NCI-H2081 (cell line): ENCODE measurements around the gene PLA2G15.

ENCODE experiments used
- DNase-seq, 2 experiments: peaks; one replicate each; lab custom pipeline; 2025; lab: John Stamatoyannopoulos, UW

Gene PLA2G15

DNA sequence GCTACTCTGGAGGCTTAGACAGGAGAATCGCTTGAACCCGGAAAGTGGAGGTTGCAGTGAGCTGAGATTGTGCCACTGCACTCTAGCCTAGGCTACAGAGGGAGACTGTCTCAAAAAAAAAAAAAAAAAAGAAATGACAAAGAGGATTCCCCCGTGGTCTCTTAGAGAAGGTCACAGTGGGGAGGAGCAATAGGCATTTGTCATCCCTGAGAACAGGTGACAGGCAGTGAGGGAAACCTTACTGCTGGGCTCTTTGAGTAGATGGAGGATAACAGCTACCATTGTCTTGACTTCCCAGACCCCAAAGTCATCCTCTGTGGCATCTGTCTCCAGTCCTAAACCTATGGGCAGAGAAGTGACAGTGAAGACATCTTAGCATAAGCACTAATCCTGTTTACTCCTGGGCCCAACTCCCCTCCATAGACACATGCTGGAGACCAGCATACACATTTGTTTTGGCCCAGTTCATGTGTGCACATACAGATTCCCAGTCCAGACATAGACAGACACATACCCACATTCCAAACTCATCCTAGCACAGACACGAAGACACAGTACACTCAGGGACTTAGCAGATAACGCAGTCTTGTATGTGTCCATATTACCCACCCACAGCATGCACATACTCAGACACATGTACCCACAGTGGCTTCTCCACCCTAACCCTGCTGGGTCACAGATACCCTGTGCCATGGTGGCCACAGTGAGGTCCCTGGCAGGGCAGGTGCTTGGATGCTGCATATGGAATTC lies 11.9 kb upstream of the PLA2G15 start:
- DNase-seq = no peak

DNA sequence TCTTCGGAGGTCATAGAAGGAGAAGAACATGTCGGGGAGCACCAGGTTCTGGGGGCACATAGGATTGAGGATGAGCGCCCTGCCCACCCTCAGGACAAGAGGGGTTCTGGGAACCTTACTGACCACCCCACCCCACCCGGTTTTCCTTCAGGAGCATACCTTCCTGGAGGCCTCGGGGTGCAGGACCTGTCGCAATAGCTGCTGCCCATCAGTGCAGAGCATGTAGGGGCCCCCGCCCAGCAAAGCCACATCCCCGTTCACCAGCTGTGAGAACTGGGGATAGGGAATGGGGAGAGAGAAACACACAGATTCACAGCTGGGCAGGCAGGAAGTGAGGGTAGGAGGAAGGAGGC lies 11.4 kb upstream of the PLA2G15 start:
- no peak for DNase-seq

DNA sequence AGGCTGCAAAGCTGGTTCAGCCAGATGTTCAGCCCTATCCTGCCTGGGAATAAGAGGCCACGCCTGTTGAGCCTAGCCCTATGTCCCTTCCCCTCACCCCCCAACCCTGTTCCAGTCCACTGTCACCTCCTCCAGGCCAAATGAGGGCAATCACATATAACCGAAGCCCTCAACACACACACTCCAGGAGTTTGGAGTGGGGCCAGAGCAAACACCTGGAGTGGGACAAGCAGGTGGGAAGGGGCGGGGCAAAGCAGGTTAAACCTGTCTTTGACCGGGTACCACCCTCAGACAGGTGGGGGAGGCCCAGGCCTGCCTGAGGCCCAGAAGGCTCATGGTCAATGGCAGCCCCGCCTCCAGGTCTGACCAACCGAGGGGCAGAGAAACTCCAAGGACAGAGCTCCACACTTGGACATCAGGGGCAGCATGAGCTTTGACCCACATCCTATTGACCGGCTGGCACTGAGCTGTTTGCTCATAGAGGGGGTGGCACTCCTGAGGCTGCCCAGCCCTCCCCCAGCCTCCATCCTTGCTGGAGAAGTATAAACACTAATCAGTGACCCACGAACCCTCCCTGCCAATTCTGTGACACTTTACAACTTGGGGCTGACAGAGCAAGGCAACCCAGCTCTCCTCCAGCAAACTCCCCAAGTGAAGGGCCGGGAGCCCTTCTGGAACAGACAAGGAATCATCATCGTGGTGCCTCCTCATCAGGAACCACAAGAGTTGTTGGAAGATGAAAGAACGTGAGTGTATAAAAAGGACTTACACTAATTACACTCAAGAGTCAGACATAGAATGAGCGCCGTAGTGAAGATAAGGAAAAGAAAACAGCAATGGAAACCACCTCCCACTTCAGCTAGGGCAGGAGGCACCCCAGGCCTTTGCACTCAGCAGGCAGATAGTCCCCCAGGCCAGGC lies 10.7 kb upstream of the PLA2G15 start:
- peak; percentile 22 to 72 for DNase-seq

DNA sequence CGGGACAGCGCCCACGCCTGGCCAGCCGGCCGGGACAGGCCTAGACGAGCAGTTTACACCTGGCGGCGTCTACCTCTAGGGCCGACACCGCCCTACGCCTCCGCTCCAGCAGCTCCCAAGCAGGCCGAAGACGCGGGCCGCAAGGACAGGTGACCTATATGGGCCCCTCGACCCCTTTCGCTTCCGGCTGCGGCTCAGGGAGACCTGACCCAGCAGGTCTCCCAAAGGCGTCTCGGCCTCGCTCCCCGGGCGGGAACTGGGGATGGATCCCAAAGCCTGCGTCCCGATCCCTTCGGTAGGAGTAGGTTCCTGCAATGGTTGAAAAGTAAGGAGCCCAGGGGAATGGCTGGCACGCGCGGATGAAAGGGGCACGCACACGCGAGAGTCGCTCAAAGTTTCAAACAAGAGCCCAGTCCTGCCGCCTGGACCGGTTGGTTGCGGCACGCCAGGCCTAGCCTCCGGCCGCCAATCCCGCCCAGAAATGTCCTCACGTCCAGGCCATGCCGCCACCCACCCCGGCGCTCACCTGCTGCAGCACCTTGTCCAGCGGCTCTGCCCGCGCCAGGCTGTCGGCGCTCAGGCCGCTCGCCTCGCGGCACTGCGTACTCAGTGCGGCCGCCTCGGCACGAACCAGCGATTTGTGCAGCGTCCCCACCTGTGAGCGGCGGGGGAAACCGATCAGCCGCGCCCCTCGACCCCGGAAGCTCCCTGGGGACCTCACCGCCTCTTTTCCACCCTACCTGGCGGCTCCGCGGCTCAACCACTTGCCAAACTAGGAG lies 9.9 kb upstream of the PLA2G15 start:
- DNase-seq = no peak

DNA sequence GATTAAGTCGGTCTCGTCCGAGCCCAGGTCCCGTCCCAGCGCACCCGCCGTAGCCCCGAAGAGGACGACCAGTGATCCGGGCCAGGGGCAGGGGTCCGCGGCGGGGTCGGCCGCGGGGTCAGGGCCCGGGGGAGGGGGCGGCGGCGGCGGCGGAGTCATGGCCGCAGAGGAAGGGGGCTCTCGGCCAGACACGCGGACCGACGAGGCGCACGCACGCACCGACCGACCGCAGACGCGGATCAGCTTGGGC lies 9.4 kb upstream of the PLA2G15 start, which contains the start of gene ESRP2:
ESRP2 (minus strand) TSS at position 241 of the 250 bp plus-strand sequence; CDS start at position 159, 82 bp downstream.
- peak in 1 of 2 experiments; percentile 14 for DNase-seq

- DNase-seq = peak; percentile 40 to 61
Measured at GRCh38 chr16:68236137-68236825, 8.9 kb upstream of the PLA2G15 start.

DNA sequence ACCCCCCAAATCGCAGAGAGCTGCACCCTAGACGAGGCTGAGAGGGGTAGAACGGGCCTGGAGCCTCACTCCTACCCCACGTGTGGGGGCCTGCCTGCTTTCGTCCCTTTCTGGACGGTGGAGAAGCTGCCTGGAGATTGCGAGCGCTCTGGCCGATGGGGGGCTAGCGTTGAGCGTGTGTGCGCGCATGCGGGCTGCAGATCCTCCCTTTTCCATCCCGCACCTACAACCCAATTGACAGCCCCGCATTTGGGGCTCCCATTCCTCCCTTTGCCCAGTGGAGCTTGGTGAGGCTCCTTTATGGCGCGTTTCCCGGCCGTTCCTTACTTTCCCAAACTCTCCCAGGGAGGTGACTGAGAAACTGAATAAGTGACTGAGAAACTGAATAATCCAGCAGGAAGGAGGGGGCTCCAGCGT lies 8.3 kb upstream of the PLA2G15 start:
- DNase-seq = no peak

- peak; percentile 90 to 91 for DNase-seq
Measured at GRCh38 chr16:68237243-68238028, 7.7 kb upstream of the PLA2G15 start.

DNA sequence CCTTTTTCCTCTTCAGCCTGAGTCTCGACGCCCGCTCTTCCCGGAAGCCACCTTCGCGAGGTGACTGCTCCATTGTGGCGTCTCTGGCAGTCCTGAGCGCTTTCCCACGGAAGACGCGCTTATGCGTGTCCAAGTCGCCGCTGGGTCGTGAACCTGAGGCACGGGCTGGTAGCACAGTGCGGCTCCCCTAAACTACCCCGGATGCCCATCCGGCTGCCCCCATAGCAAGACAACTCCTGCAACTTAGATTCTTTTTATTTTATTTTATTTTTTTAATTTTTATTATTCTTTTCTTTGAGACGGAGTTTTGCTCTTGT lies 7.2 kb upstream of the PLA2G15 start:
- DNase-seq = no peak

DNA sequence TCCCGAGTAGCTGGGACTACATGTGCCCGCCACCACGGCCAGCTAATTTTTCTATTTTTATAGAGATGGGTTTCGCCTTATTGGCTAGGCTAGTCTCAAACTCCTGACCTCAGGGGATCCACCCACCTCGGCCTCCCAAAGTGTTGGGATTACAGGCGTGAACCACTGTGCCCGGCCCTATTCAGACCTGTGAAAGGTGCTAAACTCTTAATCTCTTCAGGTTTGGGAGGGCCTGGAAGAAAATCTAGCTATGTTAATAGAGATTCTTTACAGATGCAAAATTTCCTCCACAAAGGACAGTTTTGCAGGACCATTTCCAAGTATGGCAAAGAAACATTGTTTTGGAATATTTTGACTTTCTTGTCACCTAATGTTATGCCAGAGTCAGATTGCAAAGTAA lies 3.1 kb upstream of the PLA2G15 start:
- no peak for DNase-seq

DNA sequence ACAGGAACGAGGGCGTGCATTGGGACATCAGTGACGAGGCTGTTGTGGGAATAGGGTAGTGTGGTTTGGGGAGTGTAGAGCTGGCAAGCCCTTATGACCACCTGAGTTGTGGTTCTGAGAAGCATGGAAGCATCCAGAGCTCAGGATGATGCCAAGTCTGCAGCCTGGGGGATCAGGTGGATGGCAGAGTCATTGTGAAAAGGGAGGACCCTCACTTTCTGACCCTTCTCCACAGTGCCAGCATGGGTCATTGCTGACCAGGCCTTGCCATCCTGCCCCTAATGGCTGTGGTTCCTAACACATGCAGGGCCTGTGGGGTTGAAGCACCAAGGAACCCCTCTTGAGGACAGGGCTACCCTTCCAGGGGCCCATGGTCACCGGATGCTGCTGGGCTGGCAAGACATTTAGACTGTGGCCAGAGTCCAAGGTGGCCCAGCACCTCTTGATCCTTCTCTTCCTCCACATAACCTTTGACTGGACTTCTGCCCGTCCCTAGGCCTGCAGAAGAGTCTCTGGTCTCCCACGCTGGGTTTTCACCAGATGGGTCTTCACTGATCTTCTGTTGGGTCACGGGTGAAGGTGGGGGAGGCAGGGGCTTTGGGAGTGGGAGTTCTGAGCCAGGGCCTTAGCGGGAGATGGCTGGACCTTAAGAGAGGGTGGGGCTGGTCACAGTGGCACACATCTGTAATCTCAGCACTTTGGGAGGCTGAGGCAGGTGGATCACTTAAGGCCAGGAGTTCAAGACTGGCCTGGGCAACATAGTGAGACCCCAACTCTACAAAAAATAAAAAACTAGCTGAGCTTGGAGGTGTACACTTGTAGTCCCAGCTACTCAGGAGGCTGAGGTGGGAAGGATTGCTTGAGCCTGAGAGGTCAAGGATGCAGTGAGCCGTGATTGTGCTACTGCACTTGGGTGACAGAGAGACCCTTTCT lies 2.0 kb upstream of the PLA2G15 start:
- no peak for DNase-seq

- no peak for DNase-seq
Measured at GRCh38 chr16:68244481-68244902, 681 bp upstream of the PLA2G15 start.

- no peak for DNase-seq
Measured at GRCh38 chr16:68246121-68246520, 948 bp downstream of the PLA2G15 start.

DNA sequence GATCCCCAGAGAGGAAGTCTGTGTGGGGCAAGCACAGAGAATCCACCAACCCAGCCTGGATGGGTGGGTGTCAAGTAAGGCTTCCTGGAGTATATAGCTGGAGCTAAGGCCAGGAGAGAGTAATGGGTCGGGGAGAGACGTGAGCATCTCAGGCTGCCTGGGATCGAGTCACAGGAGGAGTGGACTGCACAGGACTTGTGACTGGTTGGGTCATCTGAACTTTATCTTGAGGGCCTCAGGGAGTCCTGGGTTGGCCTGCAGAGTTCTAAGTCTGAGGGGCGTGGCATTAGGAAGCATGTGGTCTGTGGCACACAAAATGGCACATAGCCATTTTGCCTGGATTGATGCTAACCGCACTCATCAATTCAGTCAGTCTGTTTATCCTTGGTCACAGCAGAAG lies 1.5 kb downstream of the PLA2G15 start:
- DNase-seq = no peak

DNA sequence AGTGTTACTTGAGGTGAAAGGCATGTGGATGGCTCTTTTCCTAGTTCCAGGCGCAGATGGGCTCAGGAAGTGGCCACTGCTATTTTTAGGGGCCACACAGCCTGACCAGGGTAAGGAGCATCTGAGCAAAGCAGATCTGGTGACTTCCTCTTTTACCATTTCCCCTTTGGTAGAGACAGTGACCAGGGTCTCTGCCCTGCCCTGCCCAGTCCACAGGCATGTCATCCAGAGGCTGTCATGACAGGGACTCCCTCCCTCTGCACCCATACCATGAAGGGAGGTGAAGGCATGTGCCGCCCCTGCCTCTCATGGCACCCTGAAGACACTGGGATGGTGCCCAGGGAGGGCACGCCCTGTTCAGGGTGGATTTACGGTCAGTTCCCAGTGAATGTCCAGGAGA lies 2.2 kb downstream of the PLA2G15 start:
- no peak for DNase-seq

- DNase-seq = no peak
Measured at GRCh38 chr16:68247932-68248331, 2.8 kb downstream of the PLA2G15 start.

GRCh38 chr16:68249371-68249770 lies 4.2 kb downstream of the PLA2G15 start:
- no peak for DNase-seq

DNA sequence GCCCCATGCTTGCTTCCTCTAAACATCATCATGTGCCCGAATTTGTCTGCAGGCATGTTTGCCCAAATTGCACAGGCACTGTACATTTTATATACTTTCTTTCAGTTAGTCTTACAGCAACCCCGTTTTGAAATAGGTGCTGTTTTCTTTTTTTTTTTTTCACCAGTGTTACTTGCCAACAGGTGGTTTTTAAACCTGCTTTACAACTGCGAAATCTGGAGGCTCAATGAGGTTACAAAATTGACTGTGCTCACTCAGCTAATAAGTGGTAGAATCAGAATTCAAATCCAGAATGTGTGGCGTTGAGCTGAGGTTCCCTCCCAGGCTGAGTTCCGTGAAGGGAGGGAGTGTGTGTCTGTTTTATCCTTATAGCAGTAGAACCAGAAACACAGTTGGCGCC lies 5.8 kb downstream of the PLA2G15 start:
- no peak for DNase-seq

GRCh38 chr16:68251832-68252231 lies 6.7 kb downstream of the PLA2G15 start:
- no peak for DNase-seq

- no peak for DNase-seq
Measured at GRCh38 chr16:68252383-68252782, 7.2 kb downstream of the PLA2G15 start.
